ENCODE measurements around the gene CCDC17. TPM values are rescaled to one million over a fixed set of nuclear protein-coding genes. Genes with fewer than 3 reads are reported as not detected.
A peak's percentile ranks its signal among the peaks of the same experiment; 100 is the strongest.

Gene CCDC17
- total and polyA plus RNA-seq, 2 experiments from 2014 or later: 0.57 to 2.2 TPM

- peak overlapping the region; percentile 89 for H3K4me3 ChIP-seq
- ATAC-seq (peak; percentile 84), DNase-seq (ENCODE audit: low spot score) (peak; percentile 98)
- peaks cover 47% of the 10 kb centered on the region for H3K79me2 ChIP-seq (replicated peaks; ENCODE audit: insufficient read depth)
- 0 out of 2 replicates have a peak, but pooled peaks cover 8% of the 10 kb centered on the region for H3K36me3 ChIP-seq (ENCODE audit: insufficient read depth)
- peak overlapping the region; percentile 98 for H2AFZ ChIP-seq
- peaks cover 18% of the 10 kb centered on the region for H3K4me1 Mint-ChIP-seq
- peaks cover 8% of the 10 kb centered on the region; the same call in 2 of the 3 replicates for H3K9me3 Mint-ChIP-seq
- H3K27ac Mint-ChIP-seq: peak overlapping the region; percentile 100
- H3K4me1 ChIP-seq (ENCODE audit: insufficient read depth): peaks cover 19% of the 10 kb centered on the region
- H3K4me3 Mint-ChIP-seq: peak overlapping the region; percentile 100
- peaks cover 33% of the 10 kb centered on the region for H3K36me3 Mint-ChIP-seq (ENCODE audit: low read depth)
- peak; percentile 83 for TF ChIP-seq CREB1 (CRISPR knock-in tag; IDR thresholded peaks at IDR 0.05; ENCODE audit: low read depth)
- TF ChIP-seq, protein P1, sequence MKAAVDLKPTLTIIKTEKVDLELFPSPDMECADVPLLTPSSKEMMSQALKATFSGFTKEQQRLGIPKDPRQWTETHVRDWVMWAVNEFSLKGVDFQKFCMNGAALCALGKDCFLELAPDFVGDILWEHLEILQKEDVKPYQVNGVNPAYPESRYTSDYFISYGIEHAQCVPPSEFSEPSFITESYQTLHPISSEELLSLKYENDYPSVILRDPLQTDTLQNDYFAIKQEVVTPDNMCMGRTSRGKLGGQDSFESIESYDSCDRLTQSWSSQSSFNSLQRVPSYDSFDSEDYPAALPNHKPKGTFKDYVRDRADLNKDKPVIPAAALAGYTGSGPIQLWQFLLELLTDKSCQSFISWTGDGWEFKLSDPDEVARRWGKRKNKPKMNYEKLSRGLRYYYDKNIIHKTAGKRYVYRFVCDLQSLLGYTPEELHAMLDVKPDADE (IDR thresholded peaks at IDR 0.05): no peak
- no peak for TF ChIP-seq ZNF114 (CRISPR knock-in tag; IDR thresholded peaks at IDR 0.05)
- peaks cover 16% of the 10 kb centered on the region for H3K27me3 Mint-ChIP-seq (ENCODE audit: insufficient read depth, low read depth, poor library complexity)
- no peaks in the 10 kb centered on the region for H3K9me2 ChIP-seq (ENCODE audit: insufficient read depth)
- H3K4me2 ChIP-seq: peak overlapping the region; percentile 95
- peaks cover 27% of the 10 kb centered on the region for H4K20me1 ChIP-seq (replicated peaks; ENCODE audit: insufficient read depth)
- no peaks in the 10 kb centered on the region for H3K27me3 ChIP-seq (ENCODE audit: insufficient read depth)
- H3K27ac ChIP-seq (ENCODE audit: low read depth): peak overlapping the region; percentile 100
- H3F3A ChIP-seq (replicated peaks; ENCODE audit: low read depth): peaks cover 5% of the 10 kb centered on the region; the same call in 1 of the 2 replicates
These were observed 40.6 kb downstream of the CCDC17 start for GRCh38 chr1:45583264-45583665.

DNA sequence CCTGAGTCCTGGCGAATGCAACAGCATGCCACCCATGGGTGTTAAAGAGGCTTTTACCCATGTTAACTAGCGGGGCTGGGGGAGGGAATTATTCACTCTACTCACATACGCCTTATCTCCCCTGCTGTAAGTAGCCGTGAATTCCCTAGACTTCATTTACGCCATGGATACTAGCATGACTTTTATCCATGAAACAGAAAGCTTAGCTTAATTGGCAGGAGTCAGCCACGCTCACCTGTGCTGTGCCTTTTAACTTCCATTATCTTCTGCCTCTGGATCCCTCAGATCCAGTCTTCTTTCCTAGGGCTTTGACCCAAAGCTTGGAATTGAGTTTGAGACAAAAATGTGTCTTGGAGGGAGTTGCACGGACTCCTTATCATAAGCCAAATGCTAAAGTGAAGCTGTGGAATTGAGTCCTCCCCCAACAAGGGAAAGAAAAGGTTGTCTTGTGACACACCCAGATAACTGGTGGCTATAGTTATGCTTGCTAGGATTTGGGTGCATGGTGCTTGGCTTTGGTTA lies 49.7 kb downstream of the CCDC17 start:
- H3K4me1 Mint-ChIP-seq: peaks cover 40% of the 10 kb centered on the region
- Histone ChIP-seq H3K4me3 (no peak overlapping the region), H4K20me1 (replicated peaks; ENCODE audit: insufficient read depth) (peaks cover 3% of the 10 kb centered on the region), H2AFZ (no peak overlapping the region), H3K9me2 (ENCODE audit: insufficient read depth) (no peaks in the 10 kb centered on the region), H3K36me3 (ENCODE audit: insufficient read depth) (peaks cover 7% of the 10 kb centered on the region; the same call in 1 of the 2 replicates), H3K79me2 (replicated peaks; ENCODE audit: insufficient read depth) (peaks cover 9% of the 10 kb centered on the region; the same call in 1 of the 2 replicates), H3K27me3 (ENCODE audit: insufficient read depth) (no peaks in the 10 kb centered on the region), H3K4me2 (peak overlapping the region; percentile 63), H3K4me1 (ENCODE audit: insufficient read depth) (peaks cover 43% of the 10 kb centered on the region), H3K27ac (ENCODE audit: low read depth) (peak overlapping the region; percentile 83; the same call in 1 of the 2 replicates), H3F3A (replicated peaks; ENCODE audit: low read depth) (peaks cover 21% of the 10 kb centered on the region)
- no peak for DNase-seq (ENCODE audit: low spot score)
- no peak overlapping the region for H3K27ac Mint-ChIP-seq
- H3K27me3 Mint-ChIP-seq (ENCODE audit: insufficient read depth, low read depth, poor library complexity): peaks cover 2% of the 10 kb centered on the region
- H3K36me3 Mint-ChIP-seq (ENCODE audit: low read depth): peaks cover 36% of the 10 kb centered on the region
- H3K4me3 Mint-ChIP-seq: no peak overlapping the region
- ATAC-seq: no peak
- H3K9me3 Mint-ChIP-seq: peaks cover 14% of the 10 kb centered on the region
- TF ChIP-seq POLR2AphosphoS5 (IDR thresholded peaks at IDR 0.05; ENCODE audit: low read depth) (no peak), ZNF114 (CRISPR knock-in tag; IDR thresholded peaks at IDR 0.05) (no peak), ZNF331 (CRISPR knock-in tag; IDR thresholded peaks at IDR 0.05; ENCODE audit: low read depth) (no peak), STAT1 (IDR thresholded peaks at IDR 0.05; ENCODE audit: unreplicated experiment) (no peak), NANOG (IDR thresholded peaks at IDR 0.05; ENCODE audit: borderline replicate concordance) (no peak), EZH2phosphoT487 (IDR thresholded peaks at IDR 0.05; ENCODE audit: unreplicated experiment) (no peak), JUNB (IDR thresholded peaks at IDR 0.05; ENCODE audit: unreplicated experiment) (no peak), CREB1 (CRISPR knock-in tag; IDR thresholded peaks at IDR 0.05; ENCODE audit: low read depth) (no peak), EZH2 (IDR thresholded peaks at IDR 0.05; ENCODE audit: low read depth, unreplicated experiment) (no peak), CTCF (conservative IDR thresholded peaks at IDR 0.05; ENCODE audit: low read depth in 2 of 2) (no peak), REST (IDR thresholded peaks at IDR 0.05; ENCODE audit: unreplicated experiment) (no peak)
- TF ChIP-seq, protein P1 (IDR thresholded peaks at IDR 0.05): no peak

Measured in GM23338 (cell line).